HK-2 (cell line): ENCODE results near the gene PLEKHG2.

ENCODE experiments used
- DNase-seq: peaks from one replicate; pipeline ENCODE4 v3.0.0-alpha.2; 2018; ENCODE audit not compliant: unreplicated experiment

Gene PLEKHG2

DNA sequence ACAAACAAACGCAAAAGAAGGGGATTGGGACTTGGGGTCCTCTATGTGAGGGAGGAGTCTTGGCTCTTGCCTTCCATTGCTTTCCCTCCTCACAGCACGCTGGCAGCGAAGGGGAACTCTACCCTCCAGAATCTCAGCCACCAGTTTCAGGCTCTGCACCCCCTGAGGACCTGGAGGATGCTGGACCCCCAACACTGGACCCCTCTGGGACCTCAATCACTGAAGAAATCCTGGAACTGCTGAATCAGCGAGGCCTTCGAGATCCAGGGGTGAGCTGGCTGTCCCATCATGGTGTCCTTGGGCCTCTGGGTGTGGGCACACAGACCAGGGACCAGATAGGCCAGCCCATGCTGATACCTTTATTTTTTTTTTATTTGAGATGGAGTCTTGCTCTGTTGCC lies 9.6 kb downstream of the PLEKHG2 start:
- no peak for DNase-seq

DNA sequence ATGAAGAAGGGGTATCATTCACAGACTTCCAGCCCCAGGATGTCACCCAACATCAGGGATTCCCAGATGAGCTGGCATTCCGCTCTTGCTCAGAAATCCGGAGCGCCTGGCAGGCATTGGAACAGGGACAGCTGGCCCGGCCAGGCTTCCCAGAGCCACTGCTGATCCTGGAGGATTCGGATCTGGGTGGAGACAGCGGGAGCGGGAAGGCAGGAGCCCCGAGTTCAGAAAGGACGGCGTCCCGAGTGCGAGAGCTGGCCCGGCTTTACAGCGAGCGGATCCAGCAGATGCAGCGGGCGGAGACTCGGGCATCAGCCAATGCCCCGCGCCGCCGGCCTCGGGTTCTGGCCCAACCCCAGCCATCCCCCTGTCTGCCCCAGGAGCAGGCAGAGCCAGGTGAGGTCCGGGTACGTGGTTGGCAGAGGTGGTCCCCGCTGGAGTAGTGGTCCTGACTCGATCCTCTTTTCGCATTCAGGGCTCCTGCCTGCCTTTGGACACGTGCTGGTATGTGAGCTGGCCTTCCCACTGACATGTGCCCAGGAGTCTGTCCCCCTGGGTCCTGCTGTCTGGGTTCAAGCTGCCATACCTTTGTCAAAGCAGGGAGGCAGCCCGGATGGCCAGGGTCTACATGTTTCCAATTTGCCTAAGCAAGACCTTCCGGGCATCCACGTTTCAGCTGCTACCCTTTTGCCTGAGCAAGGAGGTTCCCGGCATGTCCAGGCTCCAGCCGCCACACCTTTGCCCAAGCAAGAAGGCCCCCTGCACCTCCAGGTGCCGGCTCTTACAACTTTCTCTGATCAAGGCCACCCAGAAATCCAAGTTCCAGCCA lies 11.0 kb downstream of the PLEKHG2 start:
- no peak for DNase-seq

DNA sequence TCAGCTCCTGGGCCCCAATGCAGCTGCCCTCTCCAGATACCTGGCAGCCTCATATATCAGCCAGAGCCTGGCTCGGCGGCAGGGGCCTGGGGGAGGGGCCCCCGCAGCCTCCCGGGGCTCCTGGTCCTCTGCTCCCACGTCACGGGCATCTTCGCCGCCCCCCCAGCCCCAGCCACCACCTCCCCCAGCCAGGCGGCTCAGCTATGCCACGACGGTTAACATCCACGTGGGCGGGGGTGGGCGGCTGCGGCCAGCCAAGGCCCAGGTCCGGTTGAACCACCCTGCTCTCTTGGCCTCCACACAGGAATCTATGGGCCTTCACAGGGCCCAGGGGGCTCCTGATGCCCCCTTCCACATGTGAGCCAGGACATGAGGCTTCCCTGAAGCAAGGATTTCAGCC lies 12.5 kb downstream of the PLEKHG2 start:
- DNase-seq: no peak

DNA sequence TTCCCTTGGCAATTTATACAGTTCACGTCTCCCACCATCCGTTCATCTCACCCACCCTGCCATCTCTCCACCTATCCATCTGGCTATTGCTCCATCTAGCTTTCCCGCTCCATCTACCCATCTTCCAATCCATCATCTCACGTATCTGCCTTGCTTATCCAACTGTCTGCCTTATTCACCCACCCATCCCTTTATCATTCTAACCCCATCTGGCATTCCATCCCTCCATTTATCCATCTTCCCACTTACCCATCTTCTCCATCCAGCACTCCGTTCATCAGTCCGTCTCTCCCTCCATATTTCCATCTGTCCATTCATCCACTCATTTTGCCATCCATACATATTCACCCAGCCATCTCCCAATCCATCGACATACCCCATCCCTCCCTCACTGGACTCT lies 13.3 kb downstream of the PLEKHG2 start:
- DNase-seq: no peak

DNA sequence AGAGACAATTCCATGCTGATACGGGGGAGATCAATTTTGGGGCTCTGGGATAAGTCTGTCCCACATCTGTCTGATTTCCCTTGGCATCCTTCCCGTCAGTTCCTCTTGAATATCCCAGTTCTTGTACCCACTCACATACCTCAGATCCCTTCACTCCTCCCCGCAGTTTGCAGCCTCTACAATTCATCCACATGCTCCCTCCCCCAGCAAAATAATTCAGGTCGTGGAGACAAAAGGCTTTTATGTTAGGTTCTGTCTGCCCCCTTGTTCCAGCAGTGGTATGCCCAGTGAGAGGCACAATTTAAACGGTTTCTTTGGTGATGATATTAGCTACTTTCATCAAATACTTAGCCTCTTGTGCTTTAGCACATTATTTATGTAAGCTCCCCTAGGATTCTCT lies 13.7 kb downstream of the PLEKHG2 start:
- DNase-seq: no peak

DNA sequence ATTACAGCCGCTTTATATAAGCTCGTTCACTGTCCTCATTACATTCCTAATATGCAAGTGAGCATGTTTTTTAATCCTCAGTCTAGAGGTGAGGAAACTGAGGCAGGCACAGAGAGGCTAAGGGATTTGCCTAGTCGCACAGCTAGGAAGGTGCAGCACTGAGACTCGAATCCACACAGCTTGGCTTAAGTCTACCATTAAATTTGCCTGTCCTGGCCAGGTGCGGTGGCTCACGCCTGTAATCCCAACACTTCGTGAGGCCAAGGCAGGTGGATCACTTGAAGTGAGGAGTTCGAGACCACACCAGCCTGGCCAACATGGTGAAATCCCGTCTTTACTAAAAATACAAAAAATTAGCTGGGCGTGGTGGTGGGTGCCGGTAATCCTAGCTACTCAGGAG lies 15.2 kb downstream of the PLEKHG2 start:
- DNase-seq: no peak

DNA sequence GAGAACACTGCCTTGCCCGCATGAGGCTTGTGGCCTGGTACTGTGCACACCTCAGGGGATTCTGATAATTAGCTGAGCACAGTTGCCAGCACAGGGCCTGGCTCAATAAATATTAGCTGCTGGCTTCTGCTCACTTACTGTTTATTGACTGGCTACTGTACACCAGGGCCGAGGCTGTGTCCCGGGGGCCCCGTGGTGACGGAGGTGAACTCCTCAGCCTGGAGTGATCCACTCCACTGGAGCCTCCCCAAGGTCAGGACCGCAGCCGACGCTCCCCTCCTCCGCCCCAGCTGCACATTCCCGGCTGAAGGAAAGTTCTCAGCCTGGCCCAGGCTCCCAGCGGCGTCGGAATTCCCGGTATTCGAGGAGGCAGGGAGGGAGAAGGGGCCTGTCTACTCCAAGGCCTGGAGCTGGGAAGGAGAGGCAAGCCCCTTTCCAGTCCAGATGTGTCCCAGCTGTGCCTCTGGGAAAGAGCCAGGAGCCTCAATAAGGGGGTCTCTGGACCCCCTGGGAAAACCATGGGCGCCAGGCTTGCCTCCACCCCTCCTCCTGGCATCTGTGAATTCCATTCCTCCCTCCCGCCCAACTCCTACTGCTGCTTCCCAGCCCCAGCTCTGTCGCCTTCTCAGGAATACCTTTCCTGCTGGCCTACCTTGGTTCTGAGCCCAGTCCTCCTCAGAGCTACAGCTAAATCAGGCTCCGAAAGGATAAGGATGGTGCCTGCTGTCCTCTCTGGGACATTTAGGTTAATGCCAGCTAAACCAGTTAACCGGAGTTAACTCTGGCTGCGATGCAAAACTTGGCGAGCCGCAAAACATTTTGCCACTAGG lies 16.0 kb downstream of the PLEKHG2 start:
- DNase-seq: peak; percentile 81

DNA sequence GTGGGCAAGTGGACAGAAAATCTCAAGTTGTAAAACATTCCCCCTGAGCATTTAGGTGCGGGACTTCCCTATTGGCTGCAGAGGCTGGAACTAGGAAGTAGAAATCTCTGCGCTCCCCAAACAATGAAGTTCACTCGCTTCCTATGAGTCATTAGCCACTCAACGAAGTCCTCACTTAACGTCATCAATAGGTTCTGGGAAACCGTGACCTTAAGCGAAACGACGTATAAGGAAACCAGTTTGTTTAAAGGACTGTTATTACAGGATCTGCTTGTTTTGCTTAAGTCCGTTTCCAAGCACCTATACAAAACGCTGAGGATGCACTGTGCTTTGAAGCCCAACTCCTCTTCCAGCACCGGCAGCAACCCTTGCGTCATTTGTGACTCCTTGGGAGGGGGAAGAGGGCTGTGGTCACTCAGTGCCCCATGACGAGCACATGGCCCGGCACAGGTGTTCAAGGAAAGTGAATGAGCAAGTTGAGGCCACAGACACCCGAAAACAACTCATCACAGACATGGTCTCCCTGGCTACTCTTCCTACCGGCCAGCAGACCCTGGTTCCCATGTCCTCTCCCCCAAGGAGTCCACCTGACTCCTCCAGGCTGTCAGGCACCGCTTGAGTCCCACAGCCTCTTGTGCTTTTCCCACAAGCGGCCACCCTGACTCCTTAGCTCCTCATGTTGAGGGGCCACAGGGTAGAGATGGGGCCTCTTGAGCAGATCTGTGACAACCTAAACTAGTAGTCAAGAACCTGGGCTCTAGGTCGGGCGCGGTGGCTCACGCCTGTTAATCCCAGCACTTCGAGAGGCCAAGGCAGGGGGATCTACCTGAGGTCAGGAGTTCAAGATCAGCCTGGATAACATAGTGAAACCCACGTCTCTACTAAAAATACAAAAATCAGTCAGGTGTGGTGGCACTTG lies 18.5 kb downstream of the PLEKHG2 start:
- DNase-seq: peak; percentile 81

DNA sequence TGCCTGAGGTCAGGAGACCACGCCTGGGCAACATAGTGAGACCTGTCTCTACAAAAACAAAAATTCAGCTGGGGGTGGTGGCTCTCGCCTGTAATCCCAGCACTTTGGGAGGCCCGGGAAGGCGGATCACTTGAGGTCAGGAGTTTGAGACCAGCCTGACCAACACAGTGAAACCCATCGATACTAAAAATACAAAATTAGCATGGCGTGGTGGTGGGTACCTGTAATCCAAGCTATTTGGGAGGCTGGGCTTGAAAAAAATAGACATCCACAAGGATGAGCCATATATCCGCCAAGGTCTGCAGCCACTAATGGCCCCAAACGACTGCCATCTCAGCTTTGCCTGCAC lies 20.2 kb downstream of the PLEKHG2 start:
- no peak for DNase-seq

DNA sequence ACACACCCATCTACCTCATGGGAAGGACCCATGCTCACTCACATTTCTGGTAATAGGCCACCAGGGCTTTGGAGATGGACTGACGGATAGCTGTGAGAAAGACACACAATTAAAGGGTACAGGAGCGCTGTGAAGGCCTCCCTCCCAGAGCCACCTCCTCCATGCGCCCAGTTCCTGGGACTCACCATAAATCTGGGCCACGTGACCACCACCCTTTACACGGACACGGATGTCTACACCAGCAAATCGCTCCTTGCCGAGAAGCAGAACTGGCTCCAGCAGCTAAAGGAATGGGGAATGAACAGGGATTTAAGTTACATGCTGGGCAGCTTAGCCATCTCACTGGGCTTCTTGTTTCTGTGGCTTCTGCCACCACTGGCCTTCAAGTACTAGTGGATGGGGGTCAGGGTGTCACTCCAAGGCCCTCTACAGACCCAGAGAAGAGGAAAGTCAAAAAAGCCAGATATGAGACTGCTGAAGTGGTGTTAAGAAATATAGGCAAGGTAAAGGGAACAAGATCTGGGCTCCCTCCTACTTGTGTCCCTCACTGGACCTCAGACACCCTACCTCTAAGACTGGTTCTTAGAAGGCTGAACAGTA lies 21.1 kb downstream of the PLEKHG2 start:
- no peak for DNase-seq

DNA sequence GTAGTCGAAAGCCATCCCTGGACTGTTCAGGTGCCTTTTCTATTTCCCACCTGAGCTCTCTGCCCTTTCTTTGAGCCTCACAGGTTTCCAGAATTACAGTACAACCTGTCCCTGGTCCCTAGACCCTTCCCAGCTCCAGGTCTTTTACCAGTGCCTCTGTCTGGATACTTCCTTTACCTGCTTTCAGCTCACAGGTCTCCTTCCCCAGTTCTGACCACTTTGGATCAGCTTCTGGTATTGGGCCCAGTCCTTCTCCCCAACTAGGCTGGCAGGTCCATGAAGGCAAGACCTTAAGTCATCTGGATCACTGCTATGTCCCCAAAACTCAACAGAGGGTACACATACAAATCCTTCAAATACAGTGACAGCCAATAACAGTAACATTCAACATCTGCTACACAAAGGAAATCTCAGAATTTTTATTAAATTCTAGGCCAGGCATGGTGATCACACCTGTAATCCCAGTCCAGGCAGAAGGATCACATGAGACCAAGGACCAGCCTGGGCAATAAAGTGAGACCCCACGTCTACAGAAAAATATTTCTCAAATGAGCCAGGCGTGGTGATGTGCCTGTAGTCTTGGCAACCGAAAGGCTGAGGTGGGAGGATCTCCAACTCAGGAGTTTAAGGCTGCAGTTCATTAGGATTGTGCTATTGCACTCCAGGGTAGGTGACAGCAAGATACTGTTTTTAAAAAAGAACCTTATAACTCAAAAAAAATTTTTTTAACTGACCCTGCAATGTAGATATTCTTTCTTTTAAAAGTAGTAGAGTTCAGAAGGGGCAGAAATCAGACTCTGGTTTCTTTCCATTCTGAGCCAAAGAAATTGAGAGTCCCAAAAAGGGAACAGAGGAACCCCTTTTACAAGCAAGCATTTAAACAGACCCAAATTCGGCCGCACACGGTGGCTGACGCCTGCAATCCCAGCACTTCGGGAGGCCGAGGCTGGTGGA lies 21.9 kb downstream of the PLEKHG2 start:
- DNase-seq: no peak

DNA sequence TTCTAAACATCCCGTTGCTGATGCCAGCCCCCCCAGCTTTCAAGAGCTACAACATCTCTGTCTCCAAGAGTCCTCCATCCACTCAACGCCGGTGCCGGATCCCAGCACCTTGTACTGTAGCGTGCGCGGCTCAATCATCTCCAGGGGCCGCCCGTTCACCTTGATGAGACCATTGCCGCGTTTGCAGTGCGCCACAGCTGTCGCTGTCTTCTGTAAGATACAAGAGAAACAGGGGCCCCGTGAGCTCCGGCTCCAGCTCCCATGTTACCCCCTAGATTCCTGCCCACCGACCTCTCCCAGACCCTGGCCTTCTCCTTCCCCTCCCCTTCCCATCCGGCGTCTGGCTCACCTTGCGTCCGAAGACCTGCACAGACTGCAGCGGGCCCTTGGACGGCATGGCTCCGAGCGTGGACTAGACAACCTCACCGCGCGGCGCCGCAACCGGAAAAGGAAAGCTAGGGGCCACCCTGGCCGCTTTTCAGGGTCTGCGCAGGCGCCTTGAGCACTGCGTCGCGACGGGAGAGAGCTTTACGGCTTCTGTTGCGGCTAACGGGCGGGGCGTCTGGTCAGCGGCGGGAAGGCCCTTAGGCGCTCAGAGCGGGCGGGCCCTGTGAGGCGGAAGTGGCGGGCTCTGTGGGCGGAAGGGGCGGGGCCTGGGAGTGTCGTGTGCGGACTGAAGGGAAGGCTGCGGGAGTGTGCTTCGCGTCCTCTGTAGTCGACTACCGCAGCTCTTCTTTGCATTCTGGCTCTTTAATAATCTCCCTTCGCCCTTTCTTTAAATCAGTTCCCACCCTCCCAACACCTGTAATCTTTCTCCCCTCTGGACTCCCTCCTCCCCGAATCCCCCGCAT lies 23.3 kb downstream of the PLEKHG2 start, which contains the start of gene RPS16:
Gene RPS16 (minus strand): TSS at position 451 of the 851 bp plus-strand sequence. CDS start 54 bp downstream, at position 397.
- peak; percentile 98 for DNase-seq

DNA sequence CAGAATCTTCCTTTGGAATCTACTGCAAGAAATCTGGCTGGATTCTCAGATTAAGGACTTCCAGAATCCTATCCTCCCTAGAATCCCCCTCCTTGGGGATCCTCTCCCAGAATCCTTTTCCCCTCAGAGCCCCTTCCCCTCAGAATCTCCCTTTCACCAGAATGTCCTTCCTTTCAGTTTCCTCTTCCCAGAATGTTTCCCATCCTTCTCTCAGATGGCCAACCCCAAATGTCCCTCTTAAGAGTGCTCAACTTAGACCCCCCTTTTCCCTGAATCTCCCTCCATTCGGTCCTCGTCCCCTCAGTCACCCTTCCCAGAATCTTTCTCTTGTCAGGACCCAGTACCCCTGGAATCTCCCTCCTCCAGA lies 23.9 kb downstream of the PLEKHG2 start:
- no peak for DNase-seq

DNA sequence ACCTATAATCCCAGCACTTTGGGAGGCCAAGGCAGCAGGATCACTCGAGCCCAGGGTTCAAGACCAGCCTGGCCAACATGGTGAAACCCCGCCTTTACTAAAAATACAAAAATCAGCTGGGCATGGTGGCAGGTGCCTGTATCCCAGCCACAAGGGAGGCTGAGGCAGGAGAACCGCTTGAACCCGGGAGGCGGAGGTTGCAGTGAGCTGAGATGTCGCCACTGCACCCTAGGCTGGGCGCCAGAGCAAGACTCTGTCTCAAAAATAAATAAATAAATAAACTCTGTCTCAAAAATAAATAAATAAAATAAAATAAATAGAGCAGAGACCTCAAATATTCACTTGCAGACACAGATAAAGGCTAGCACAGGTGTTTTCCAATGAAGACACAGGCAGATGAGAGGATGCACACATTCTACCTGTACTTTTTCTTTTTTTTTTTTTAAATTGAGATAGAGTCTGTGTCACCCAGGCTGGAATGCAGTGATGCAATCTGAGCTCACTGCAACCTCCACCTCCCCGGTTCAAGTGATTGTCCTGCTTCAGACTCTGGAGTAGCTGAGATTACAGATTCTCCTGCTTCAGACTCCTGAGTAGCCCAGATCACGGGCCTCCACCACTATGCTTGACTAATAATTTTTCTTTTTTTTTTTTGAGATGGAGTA lies 25.9 kb downstream of the PLEKHG2 start:
- DNase-seq: no peak

DNA sequence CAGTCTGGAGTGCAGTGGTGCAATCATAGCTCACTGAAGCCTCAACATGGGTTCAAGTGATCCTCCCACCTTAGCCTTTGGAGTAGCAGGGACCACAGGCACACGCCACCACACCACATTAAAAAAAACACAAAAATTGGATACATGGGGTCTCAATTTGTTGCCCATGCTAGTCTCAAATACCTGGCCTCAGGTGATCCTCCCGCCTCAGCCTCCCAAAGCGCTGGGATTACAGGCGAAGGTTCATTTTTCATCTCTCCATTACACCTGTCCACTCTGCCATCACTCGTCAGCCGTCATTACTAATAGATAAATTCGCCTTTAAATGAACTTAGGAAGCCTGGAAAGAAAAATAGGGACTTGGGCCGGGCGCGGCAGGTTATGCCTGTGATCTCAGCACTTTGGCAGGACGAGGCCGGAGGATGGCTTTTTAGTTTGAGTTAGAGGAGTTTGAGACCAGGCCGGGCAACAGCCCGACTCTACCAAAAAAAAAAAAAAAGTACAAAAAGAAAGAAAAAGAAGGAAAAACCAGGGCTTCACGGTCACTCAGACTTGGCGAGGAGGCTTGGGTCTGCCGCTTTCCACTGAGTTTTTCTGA lies 32.2 kb downstream of the PLEKHG2 start:
- DNase-seq: no peak

DNA sequence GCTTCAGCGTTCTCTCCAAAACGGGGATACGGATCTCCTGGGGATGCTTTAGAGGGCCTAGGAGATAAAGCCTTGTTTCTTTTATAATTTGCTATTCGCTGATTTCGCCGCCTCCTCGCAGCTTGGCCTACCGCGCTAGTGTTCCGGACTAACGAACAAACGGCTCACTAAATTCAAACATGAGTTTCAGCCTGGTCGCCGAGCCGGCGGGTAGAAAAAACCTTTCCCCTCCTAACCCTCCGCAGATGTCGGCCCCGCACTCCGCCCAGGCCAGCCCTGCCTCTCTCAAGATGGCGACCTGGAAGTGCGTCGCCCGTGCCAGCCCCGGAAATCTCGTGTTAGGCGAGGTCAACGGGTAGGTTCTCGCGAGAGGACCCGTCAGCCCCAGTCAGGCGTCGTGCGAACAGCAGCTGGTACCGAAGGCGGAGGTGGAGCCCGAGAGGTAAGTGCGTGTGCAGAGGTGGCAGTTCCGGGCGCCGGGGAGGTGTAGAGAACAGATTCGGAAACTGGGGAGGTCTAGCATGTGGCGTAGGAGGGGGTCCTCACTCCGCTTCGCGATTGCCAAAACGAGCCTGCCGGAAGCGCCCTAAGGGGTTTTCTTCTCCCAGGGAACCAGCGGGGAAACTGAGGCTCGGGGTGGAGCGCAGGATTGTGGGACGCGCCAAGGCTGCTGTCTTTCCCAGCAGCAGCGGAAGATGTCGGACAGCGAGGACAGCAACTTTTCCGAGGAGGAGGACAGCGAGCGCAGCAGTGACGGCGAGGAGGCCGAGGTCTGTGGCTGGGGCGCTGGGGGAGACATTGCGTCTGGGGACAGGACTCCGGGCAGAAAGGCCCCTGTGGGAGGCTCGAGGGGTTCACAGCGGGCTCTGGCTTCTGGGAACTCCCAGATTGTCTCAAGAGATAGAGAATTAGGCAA lies 33.0 kb downstream of the PLEKHG2 start, which contains the start of gene SUPT5H:
Gene SUPT5H (plus strand): TSS at position 387 of the 916 bp plus-strand sequence. CDS start 309 bp downstream, at position 696.
- peak; percentile 97 for DNase-seq

DNA sequence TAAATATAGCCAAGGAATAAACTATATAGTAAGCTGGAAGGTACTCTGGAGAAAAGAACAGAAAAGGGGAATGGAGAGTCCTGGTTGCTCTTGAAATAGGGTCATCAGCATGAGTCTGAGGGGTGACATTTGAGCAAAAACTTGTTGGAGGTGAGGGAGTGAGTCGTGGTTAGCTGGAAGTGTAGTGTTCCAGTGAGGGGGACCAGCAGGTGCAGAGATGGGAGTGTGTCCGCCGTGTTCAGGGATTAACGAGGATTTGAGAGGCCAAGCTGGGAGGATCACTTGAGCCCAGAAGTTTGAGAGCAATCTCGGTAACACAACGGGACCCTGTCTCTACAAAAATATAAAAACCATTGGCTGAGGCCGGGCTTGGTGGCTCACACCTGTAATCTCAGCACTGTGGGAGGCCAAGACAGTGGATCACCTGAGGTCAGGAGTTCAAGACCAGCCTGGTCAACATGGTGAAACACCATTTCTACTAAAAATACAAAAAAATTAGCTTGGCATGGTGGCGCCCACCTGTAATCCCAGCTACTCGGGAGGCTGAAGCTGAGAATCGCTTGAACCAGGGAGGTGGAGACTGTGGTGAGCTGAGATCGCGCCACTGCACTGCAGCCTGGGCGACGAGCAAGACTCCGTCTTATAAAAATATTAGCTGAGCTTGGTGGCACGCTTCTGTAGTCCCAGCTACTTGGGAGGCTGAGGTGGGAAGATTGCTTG lies 34.1 kb downstream of the PLEKHG2 start:
- DNase-seq: no peak
